Neural cell (in vitro differentiated cells): Measurements from ENCODE around the gene LHFPL4. TPM values are rescaled to one million over a fixed set of nuclear protein-coding genes. Genes with fewer than 3 reads are reported as not detected.

Experiments used
- H2AFZ ChIP-seq: fragments of 200-600, 300-800 bp; sonication (generic), shearing (Covaris generic); 2 replicates; pipeline ENCODE4 v1.6.0; 2014; ENCODE audit warnings: low read depth, mild to moderate bottlenecking, antibody characterized with exemption, low read length, moderate library complexity
- H3F3A ChIP-seq: fragments of 200-600 bp; shearing (Covaris generic); 2 replicates; pipeline ENCODE4 v1.6.1; 2016; ENCODE audit warnings: mild to moderate bottlenecking, moderate library complexity, mixed read lengths, antibody characterized with exemption, low read length; ENCODE audit not compliant: insufficient read depth, poor library complexity, severe bottlenecking
- H3K27ac ChIP-seq: fragments of 200-600, 300-800 bp; sonication (generic), shearing (Covaris generic); 2 replicates; pipeline ENCODE4 v1.5.1; 2014; ENCODE audit warnings: mild to moderate bottlenecking, low read length, moderate library complexity
- H3K27me3 ChIP-seq: fragments of 300-800, 200-600 bp; sonication (generic), shearing (Covaris generic); 2 replicates; pipeline ENCODE4 v1.6.0; 2014; ENCODE audit warnings: mild to moderate bottlenecking, low read depth, low read length, moderate library complexity; ENCODE audit not compliant: insufficient read depth
- H3K36me3 ChIP-seq: fragments of 300-800, 200-600 bp; sonication (generic), shearing (Covaris generic); 2 replicates; pipeline ENCODE4 v1.5.1; 2014; ENCODE audit warnings: mild to moderate bottlenecking, antibody characterized with exemption, low read length, moderate library complexity; ENCODE audit not compliant: insufficient read depth
- H3K4me2 ChIP-seq: fragments of 300-800, 200-600 bp; sonication (generic), shearing (Covaris generic); 2 replicates; pipeline ENCODE4 v1.6.0; 2014; ENCODE audit warnings: mild to moderate bottlenecking, low read length
- H3K4me3 ChIP-seq: fragments of 300-800, 200-600 bp; sonication (generic), shearing (Covaris generic); 2 replicates; pipeline ENCODE4 v1.5.1; 2014; ENCODE audit warnings: mild to moderate bottlenecking, low read length, moderate library complexity
- H3K79me2 ChIP-seq: fragments of 200-600 bp; shearing (Covaris generic); replicated peaks from 2 replicates; pipeline ENCODE4 v1.6.0; 2014; ENCODE audit warnings: mild to moderate bottlenecking, low read length, moderate library complexity; ENCODE audit not compliant: insufficient read depth
- H3K9ac ChIP-seq: fragments of 300-800, 200-600 bp; sonication (generic), shearing (Covaris generic); 2 replicates; pipeline ENCODE4 v1.6.1; 2016; ENCODE audit warnings: mild to moderate bottlenecking, low read length, mixed read lengths
- H3K9me2 ChIP-seq: fragments of 200-600 bp; shearing (Covaris generic); 2 replicates; pipeline ENCODE4 v1.6.1; 2016; ENCODE audit warnings: mild to moderate bottlenecking, low read length, mixed read lengths; ENCODE audit not compliant: insufficient read depth
- H3K9me3 ChIP-seq: fragments of 200-600, 300-800 bp; sonication (generic), shearing (Covaris generic); 2 replicates; pipeline ENCODE4 v1.6.1; 2016; ENCODE audit warnings: mild to moderate bottlenecking, mixed run types, low read length, moderate library complexity, mixed read lengths
- H4K20me1 ChIP-seq: fragments of 200-600 bp; shearing (Covaris generic); 2 replicates; pipeline ENCODE4 v1.6.1; 2016; ENCODE audit warnings: mild to moderate bottlenecking, mixed run types; ENCODE audit not compliant: insufficient read depth
- EP300 ChIP-seq: fragments of 450-650 bp; conservative IDR thresholded peaks from 2 replicates; pipeline ENCODE4 v1.6.1; 2014; ENCODE audit warnings: antibody characterized with exemption, mild to moderate bottlenecking, moderate library complexity; ENCODE audit not compliant: poor library complexity, severe bottlenecking
- EZH2 ChIP-seq: fragments of 200-600, 300-800 bp; shearing (Covaris generic), sonication (generic); IDR thresholded peaks from 2 replicates; pipeline ENCODE4 v1.6.1; 2014; ENCODE audit warnings: antibody characterized with exemption, low read length, borderline replicate concordance, mild to moderate bottlenecking; ENCODE audit not compliant: insufficient read depth, poor library complexity, severe bottlenecking
- MXI1 ChIP-seq: fragments of 450-650 bp; conservative IDR thresholded peaks from 2 replicates; pipeline ENCODE4 v1.6.1; 2014; ENCODE audit warnings: antibody characterized with exemption, mild to moderate bottlenecking; ENCODE audit not compliant: poor library complexity, severe bottlenecking
- POLR2AphosphoS5 ChIP-seq: IDR thresholded peaks from 2 replicates; pipeline ENCODE4 v1.6.1; 2012
- RAD21 ChIP-seq: fragments of 450-650 bp; conservative IDR thresholded peaks from 2 replicates; pipeline ENCODE4 v1.6.1; 2014; ENCODE audit warnings: antibody characterized with exemption, mild to moderate bottlenecking, moderate library complexity
- REST ChIP-seq: IDR thresholded peaks from 2 replicates; pipeline ENCODE4 v1.6.1; 2012; ENCODE audit warnings: borderline replicate concordance
- SMC3 ChIP-seq: fragments of 450-650 bp; conservative IDR thresholded peaks from 2 replicates; pipeline ENCODE4 v1.6.1; 2014; ENCODE audit warnings: antibody characterized with exemption, mild to moderate bottlenecking, moderate library complexity; ENCODE audit not compliant: poor library complexity
- TAF1 ChIP-seq: IDR thresholded peaks from 2 replicates; pipeline ENCODE4 v1.6.1; 2012; ENCODE audit warnings: low read depth
- polyA plus RNA-seq: library from polyadenylated mRNA; depleted of rRNA; stranded (reverse); fragments of >200 nt; gene quantifications from 2 replicates; pipeline ENCODE4 v1.2.3, GENCODE V29; 2014
- TF ChIP-seq, protein P1 (sequence below): fragments of 450-650 bp; IDR thresholded peaks from 2 replicates; pipeline ENCODE4 v1.5.1; 2014; ENCODE audit warnings: antibody characterized with exemption, mild to moderate bottlenecking, moderate library complexity; ENCODE audit not compliant: poor library complexity, severe bottlenecking

LHFPL4 gene
- polyA plus RNA-seq, 1 donor from 2014 or later: 37.4 TPM

DNA sequence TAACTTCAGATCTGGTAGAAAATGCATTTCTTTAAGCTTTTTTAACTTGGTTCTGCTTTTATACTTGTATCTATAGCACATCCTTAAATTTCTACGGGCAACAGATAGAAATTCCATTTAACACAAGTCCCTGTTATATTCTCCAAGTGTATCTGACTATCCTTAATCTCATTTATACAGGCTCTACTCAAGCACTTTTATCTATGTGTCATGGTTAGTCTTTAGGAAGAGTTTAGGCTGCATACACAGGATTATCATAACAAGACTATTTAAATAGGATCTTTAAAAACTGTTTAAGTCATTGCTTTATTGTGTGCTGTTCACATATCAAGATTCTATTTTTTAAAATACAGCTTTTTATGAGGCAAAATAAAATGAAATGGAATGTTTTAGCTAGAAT is 103.5 kb downstream of the LHFPL4 start:
- Histone ChIP-seq H3F3A (no peaks in the 10 kb centered on the region), H3K27me3 (no peaks in the 10 kb centered on the region), H4K20me1 (no peaks in the 10 kb centered on the region), H3K4me3 (no peak overlapping the region), H3K4me2 (no peak overlapping the region), H3K36me3 (peaks cover 22% of the 10 kb centered on the region), H3K27ac (no peak overlapping the region), H3K79me2 (no peaks in the 10 kb centered on the region), H3K9me2 (no peaks in the 10 kb centered on the region), H3K9me3 (no peaks in the 10 kb centered on the region), H2AFZ (no peak overlapping the region), H3K9ac (no peak overlapping the region)
- no peak for TF ChIP-seq SMC3
- no peak for TF ChIP-seq REST
- TF ChIP-seq EP300: no peak
- TF ChIP-seq TAF1: no peak
- no peak for TF ChIP-seq EZH2
- TF ChIP-seq RAD21: no peak
- no peak for TF ChIP-seq POLR2AphosphoS5
- TF ChIP-seq, protein P1, sequence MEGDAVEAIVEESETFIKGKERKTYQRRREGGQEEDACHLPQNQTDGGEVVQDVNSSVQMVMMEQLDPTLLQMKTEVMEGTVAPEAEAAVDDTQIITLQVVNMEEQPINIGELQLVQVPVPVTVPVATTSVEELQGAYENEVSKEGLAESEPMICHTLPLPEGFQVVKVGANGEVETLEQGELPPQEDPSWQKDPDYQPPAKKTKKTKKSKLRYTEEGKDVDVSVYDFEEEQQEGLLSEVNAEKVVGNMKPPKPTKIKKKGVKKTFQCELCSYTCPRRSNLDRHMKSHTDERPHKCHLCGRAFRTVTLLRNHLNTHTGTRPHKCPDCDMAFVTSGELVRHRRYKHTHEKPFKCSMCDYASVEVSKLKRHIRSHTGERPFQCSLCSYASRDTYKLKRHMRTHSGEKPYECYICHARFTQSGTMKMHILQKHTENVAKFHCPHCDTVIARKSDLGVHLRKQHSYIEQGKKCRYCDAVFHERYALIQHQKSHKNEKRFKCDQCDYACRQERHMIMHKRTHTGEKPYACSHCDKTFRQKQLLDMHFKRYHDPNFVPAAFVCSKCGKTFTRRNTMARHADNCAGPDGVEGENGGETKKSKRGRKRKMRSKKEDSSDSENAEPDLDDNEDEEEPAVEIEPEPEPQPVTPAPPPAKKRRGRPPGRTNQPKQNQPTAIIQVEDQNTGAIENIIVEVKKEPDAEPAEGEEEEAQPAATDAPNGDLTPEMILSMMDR: no peak
- TF ChIP-seq MXI1: no peak

- H3K36me3 ChIP-seq: peaks cover 22% of the 10 kb centered on the region
Measured at GRCh38 chr3:9448643-9449042, 105.0 kb downstream of the LHFPL4 start.

More at GRCh38 chr3:9448643-9449042, 105.0 kb downstream of the LHFPL4 start:
- TF ChIP-seq EP300 (no peak), POLR2AphosphoS5 (no peak), MXI1 (no peak), REST (no peak), TAF1 (no peak), SMC3 (no peak), RAD21 (no peak), EZH2 (no peak)
- TF ChIP-seq, protein P1: no peak
- no peak overlapping the region for H3K4me2 ChIP-seq
- no peak overlapping the region for H3K9ac ChIP-seq
- H3F3A ChIP-seq: no peaks in the 10 kb centered on the region
- H2AFZ ChIP-seq: no peak overlapping the region
- H4K20me1 ChIP-seq: no peaks in the 10 kb centered on the region
- no peak overlapping the region for H3K27ac ChIP-seq
- no peak overlapping the region for H3K4me3 ChIP-seq
- no peaks in the 10 kb centered on the region for H3K79me2 ChIP-seq
- no peaks in the 10 kb centered on the region for H3K9me2 ChIP-seq
- H3K27me3 ChIP-seq: no peaks in the 10 kb centered on the region
- no peaks in the 10 kb centered on the region for H3K9me3 ChIP-seq
